WI38 (cell line): ENCODE data around the gene ADAMTS3.

ENCODE experiments used
- H3K4me3 ChIP-seq: 2 replicates; pipeline ENCODE4 v1.5.1; 2011; ENCODE audit warnings: low read depth, mild to moderate bottlenecking, control low read depth, low read length
- TF ChIP-seq, protein P1 (sequence below): IDR thresholded peaks from 2 replicates; pipeline ENCODE4 v1.5.1; 2012; ENCODE audit warnings: low read depth, mild to moderate bottlenecking, control low read depth, low read length

ADAMTS3 gene

DNA sequence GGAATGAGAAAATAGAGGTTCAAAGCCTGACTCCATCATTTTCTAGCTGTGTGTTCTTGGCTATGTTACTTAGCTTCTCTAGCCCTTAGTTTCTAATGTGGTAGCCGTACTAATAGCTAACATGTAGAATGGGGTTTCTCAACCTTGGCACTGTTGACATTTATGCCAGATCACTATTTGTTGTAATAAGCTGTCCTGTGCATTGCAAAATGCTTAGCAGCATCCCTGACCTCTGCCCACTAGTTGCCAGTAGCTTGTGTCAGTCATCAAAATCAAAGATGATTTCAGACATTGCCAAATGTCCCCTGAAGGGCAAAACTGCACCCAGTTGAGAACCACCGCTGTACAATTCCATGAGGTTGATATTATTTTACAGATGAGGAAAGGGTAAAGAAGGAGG, 18.3 kb upstream of the ADAMTS3 start:
- no peak overlapping the region for H3K4me3 ChIP-seq
- TF ChIP-seq, protein P1, sequence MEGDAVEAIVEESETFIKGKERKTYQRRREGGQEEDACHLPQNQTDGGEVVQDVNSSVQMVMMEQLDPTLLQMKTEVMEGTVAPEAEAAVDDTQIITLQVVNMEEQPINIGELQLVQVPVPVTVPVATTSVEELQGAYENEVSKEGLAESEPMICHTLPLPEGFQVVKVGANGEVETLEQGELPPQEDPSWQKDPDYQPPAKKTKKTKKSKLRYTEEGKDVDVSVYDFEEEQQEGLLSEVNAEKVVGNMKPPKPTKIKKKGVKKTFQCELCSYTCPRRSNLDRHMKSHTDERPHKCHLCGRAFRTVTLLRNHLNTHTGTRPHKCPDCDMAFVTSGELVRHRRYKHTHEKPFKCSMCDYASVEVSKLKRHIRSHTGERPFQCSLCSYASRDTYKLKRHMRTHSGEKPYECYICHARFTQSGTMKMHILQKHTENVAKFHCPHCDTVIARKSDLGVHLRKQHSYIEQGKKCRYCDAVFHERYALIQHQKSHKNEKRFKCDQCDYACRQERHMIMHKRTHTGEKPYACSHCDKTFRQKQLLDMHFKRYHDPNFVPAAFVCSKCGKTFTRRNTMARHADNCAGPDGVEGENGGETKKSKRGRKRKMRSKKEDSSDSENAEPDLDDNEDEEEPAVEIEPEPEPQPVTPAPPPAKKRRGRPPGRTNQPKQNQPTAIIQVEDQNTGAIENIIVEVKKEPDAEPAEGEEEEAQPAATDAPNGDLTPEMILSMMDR = no peak

DNA sequence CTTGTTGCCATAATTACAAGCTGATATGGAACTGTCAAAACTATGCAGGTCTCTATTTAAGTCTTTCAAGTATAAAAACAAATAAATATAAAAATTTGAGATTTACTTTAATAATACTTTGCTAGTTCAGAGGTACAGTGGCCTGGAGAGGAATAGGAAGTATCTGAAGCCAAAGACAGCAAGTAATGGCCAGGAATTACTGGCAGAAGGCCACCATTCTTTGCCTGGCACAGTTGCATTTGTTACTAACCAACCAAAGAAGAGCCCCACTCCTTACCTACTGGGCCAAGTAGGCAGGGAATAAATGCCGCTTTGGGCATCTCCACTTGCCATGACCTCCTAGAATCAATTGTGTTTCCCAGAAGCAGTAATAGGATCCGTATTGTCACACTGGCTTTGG, 13.8 kb upstream of the ADAMTS3 start:
- no peak overlapping the region for H3K4me3 ChIP-seq

DNA sequence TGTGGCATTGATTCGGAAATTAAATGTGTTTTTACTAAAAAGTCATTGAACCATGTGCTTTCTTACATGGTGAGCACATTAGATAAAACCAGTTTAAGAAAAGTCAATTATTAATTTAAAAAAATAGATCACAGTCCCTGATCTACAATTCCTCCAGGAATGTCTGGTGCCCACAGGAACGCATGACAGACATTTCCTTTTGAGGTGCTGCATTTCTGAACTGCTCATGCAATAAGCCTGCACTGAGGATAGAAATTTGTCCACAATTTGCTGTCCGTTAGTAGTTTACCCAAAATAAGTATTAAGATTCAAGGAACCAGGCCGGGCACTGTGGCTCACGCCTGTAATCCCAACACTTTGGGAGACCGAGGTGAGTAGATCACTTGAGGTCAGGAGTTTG, 8.2 kb upstream of the ADAMTS3 start:
- TF ChIP-seq, protein P1 = no peak
- no peak overlapping the region for H3K4me3 ChIP-seq

More for the DNA sequence above, 13.8 kb upstream of the ADAMTS3 start:
- TF ChIP-seq, protein P1 = no peak

DNA sequence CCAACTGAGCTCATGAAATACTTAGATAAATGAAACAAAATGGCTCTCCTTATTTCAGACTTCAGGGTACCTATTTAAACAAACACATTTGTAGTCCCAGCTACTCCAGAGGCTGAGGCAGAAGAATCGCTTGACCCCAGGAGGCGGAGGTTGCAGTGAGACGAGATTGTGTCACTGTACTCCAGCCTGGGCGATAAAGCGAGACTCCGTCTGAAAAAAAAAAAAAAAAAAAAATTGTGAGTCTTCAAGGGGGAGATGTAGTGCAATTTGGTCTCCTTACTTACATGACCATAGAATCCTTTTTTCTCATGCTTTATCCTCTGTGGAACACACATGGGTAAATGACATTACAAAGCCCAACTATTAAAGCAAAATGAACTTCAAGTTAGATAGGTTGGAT, 2.3 kb upstream of the ADAMTS3 start:
- no peak overlapping the region for H3K4me3 ChIP-seq
- TF ChIP-seq, protein P1 = no peak

DNA sequence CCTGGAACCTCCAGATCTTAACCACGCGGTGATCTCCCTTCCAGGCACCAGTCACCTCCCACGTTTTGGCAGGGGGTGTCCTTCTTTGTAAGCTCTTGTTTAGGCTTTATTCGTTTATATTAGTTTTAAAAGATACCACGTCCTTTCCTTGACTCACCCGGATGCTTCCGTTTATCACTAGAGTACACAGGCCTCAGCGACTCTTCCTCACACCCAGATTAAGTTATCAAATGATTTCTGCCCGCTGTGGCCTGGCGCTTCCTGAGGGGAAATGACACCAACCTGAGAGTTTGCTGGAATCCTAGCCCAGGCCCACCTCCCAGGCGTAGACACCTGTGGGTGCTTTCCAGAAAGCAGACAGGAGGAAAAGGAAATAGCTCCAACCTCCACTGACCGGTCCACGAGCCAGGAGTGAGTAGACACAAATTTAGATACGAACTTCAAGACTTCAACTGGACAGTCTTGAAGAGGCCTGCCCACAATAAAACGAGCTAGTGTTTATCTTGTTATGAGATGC, 756 bp upstream of the ADAMTS3 start:
- TF ChIP-seq, protein P1 = no peak
- H3K4me3 ChIP-seq = peak overlapping the region; percentile 61

DNA sequence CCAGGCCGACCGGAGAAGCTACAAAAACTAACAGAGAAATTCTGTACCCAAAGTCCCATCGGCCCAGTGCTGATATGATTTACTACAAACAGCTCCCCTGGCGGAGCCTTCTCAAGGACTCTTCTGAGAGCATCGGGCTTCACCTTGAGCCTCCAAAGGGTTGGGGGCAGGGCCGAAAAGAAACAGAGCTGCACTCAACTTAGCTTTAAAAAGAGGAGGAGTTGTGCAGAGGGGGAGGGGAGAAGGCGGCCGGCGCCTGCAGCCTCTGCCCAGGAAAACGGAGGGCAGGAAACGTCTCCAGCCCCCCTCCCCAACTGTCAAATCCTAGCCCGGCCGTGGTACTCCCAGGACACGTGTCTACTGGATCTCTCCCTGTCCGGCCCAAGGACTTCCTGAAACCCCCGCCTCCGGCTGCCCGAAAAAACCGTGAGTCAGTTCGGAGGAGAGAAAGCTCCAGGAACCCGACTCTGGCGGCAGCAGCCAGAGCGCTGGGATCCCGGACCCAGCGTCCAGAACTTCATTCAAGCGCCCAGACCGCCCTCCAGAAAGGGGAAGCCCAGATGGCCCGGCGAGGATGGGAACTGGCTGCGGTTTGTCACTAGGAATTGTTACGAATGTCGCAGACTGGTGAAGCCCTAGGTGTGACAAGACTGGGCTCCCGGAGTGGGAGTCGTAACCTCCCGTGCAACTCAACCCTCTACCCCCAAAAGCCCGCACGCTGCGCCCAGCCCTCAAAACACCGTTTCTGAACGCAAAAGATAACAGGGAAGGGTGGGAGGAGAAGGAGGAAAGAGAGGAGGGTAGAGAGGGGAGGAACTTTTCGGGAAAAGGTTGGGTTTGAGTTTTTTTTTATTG, 973 bp downstream of the ADAMTS3 start:
- TF ChIP-seq, protein P1 = no peak
- peak overlapping the region; percentile 61 for H3K4me3 ChIP-seq

DNA sequence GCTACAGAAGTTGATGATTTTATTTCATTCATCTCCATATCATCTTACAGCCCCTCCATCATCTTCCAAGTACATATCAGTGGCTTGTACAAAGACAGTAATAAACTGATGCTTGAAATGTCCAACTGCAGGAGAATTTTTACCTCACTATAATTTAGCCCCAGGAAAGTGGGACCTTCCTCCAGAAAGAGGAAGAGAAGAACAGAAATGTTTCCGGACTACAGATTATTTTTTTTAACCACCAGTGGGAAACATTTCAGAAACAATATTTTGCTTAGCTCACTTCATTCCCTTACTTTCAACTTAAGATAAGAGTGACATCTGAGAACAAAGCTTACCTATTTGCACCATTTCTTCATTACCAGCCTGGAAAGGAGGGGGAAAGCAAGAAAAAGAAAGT, 2.0 kb downstream of the ADAMTS3 start:
- TF ChIP-seq, protein P1 = no peak
- no peak overlapping the region for H3K4me3 ChIP-seq
